Liver (tissue), 9 donors: ENCODE measurements around the gene MCM6. TPM values are rescaled to one million over a fixed set of nuclear protein-coding genes. Genes with fewer than 3 reads are reported as not detected.
"Not testable (repeated sequence)": the region's sequence is repeated elsewhere in the genome, so short reads cannot be mapped to it uniquely, and the experiment has no call there.

Source experiments
- DNase-seq: peaks from one replicate; pipeline ENCODE4 v3.0.0-alpha.2; 2017; ENCODE audit warnings: low spot score
- H3K27ac ChIP-seq, 2 donors: one replicate each; pipeline ENCODE4 v1.7.0; 2013; ENCODE audit warnings: inconsistent platforms in 2 of 2, low read length in 2 of 2, control low read depth in 1 of 2, low read depth in 1 of 2, mild to moderate bottlenecking in 1 of 2
- H3K27me3 ChIP-seq, 4 donors: one replicate each; pipeline versions ENCODE4 v1.6.1 to v1.7.0; 2013; ENCODE audit warnings: low read length in 3 of 4, inconsistent platforms in 1 of 4, mild to moderate bottlenecking in 1 of 4, moderate library complexity in 1 of 4; ENCODE audit not compliant: control insufficient read depth in 4 of 4, insufficient read depth in 4 of 4
- H3K36me3 ChIP-seq, 4 donors: one replicate each; pipeline versions ENCODE4 v1.6.1 to v1.7.0; 2013; ENCODE audit warnings: low read length in 3 of 4, mild to moderate bottlenecking in 3 of 4, low read depth in 1 of 4, moderate library complexity in 1 of 4; ENCODE audit not compliant: control insufficient read depth in 4 of 4, insufficient read depth in 3 of 4
- H3K4me1 ChIP-seq, 4 donors: one replicate each; pipeline versions ENCODE4 v1.6.1 to v1.7.0; 2013; ENCODE audit warnings: low read length in 3 of 4, mild to moderate bottlenecking in 3 of 4, moderate library complexity in 1 of 4; ENCODE audit not compliant: control insufficient read depth in 4 of 4, insufficient read depth in 4 of 4
- H3K4me3 ChIP-seq, 3 donors: one replicate each; pipeline versions ENCODE4 v1.6.1 to v1.7.0; 2013; ENCODE audit warnings: low read length in 3 of 3, control low read depth in 1 of 3, low read depth in 1 of 3, mild to moderate bottlenecking in 1 of 3
- H3K9ac ChIP-seq, 2 donors: one replicate each; pipeline ENCODE4 v1.7.0; 2013; ENCODE audit warnings: low read length in 2 of 2, mild to moderate bottlenecking in 2 of 2, moderate library complexity in 2 of 2, control low read depth in 1 of 2, low read depth in 1 of 2
- H3K9me3 ChIP-seq, 4 donors: one replicate each; pipeline versions ENCODE4 v1.6.1 to v1.7.0; 2013; ENCODE audit warnings: low read length in 3 of 4; ENCODE audit not compliant: control insufficient read depth in 4 of 4
- EGR1 ChIP-seq, 2 donors: IDR thresholded peaks; 2 replicates each; pipeline ENCODE4 v1.6.1; 2016 to 2018; ENCODE audit warnings: antibody characterized with exemption in 2 of 2, low read depth in 2 of 2
- FOXA1 ChIP-seq: IDR thresholded peaks from 2 replicates; pipeline ENCODE4 v1.6.1; 2016; ENCODE audit warnings: antibody characterized with exemption
- FOXA2 ChIP-seq: IDR thresholded peaks from 2 replicates; pipeline ENCODE4 v1.6.1; 2016; ENCODE audit warnings: antibody characterized with exemption
- HNF4A ChIP-seq, 2 donors: conservative IDR thresholded peaks; 2 replicates each; pipeline ENCODE4 v1.6.1; 2016; ENCODE audit warnings: antibody characterized with exemption in 2 of 2, mild to moderate bottlenecking in 2 of 2
- HNF4G ChIP-seq: IDR thresholded peaks from 2 replicates; pipeline ENCODE4 v1.6.1; 2016; ENCODE audit warnings: antibody characterized with exemption
- JUND ChIP-seq, 2 donors: IDR thresholded peaks; 2 replicates each; pipeline ENCODE4 v1.6.1; 2016; ENCODE audit warnings: antibody characterized with exemption in 2 of 2
- NR2F2 ChIP-seq: IDR thresholded peaks from 2 replicates; pipeline ENCODE4 v1.6.1; 2016; ENCODE audit warnings: antibody characterized with exemption
- RXRA ChIP-seq, 2 donors: IDR thresholded peaks; 2 replicates each; pipeline ENCODE4 v1.6.1; 2017 to 2018; ENCODE audit warnings: antibody characterized with exemption in 2 of 2, mild to moderate bottlenecking in 1 of 2
- SP1 ChIP-seq: IDR thresholded peaks from 2 replicates; pipeline ENCODE4 v1.6.1; 2018; ENCODE audit warnings: antibody characterized with exemption, mild to moderate bottlenecking
- TAF1 ChIP-seq: conservative IDR thresholded peaks from 2 replicates; pipeline ENCODE4 v1.6.1; 2016; ENCODE audit warnings: antibody characterized with exemption, mild to moderate bottlenecking
- YY1 ChIP-seq: IDR thresholded peaks from 2 replicates; pipeline ENCODE4 v1.6.1; 2016; ENCODE audit warnings: antibody characterized with exemption, mild to moderate bottlenecking
- WGBS: extraction: QIAGEN DNeasy Blood & Tissue Kit; methylation state at CpG from one replicate; pipeline ENCODE4 v1.1.7; 2013; 5-methylcytosine and 5-hydroxymethylcytosine counted together
- polyA plus RNA-seq, 2 donors: library from polyadenylated mRNA; stranded (reverse) in 1 of 2; unstranded in 1 of 2; fragments of 200-250 nt in 1 of 2; fragments of >200 nt in 1 of 2; fragmentation: Nextera tagmentation in 1 of 2; extraction: Ambion mirVana in 1 of 2; gene quantifications; one replicate each; pipeline versions ENCODE4 v1.2.1 to v1.2.3, GENCODE V29; 2013 to 2015
- total RNA-seq, 2 donors: library from RNA; depleted of rRNA; stranded (reverse); fragments of >200 nt; gene quantifications; one replicate each; pipeline ENCODE4 v1.2.3, GENCODE V29; 2014
- TF ChIP-seq, protein P1 (sequence below): fragments of 150-350 bp; IDR thresholded peaks from 2 replicates; pipeline ENCODE4 v1.5.1; 2017; ENCODE audit warnings: improper control_type of control experiment, low read depth, low read length; ENCODE audit not compliant: missing input control
- TF ChIP-seq, protein P2 (sequence below): IDR thresholded peaks from 2 replicates; pipeline ENCODE4 v1.6.1; 2016; ENCODE audit warnings: antibody characterized with exemption
- TF ChIP-seq, protein P3 (sequence below): IDR thresholded peaks from 2 replicates; pipeline ENCODE4 v1.6.1; 2016; ENCODE audit warnings: antibody characterized with exemption
- TF ChIP-seq, protein P4 (sequence below): IDR thresholded peaks from 2 replicates; pipeline ENCODE4 v1.6.1; 2016; ENCODE audit warnings: antibody characterized with exemption, mild to moderate bottlenecking
- TF ChIP-seq, protein P5 (sequence below): IDR thresholded peaks from 2 replicates; pipeline ENCODE4 v1.6.1; 2016; ENCODE audit warnings: antibody characterized with exemption
- donor health status: healthy.
- donor health status: healthy.
- donor health status: healthy.
- donor health status: healthy.
- donor health status: healthy.

MCM6 gene
- total and polyA plus RNA-seq, 4 donors: 1.8 to 35.7 (median 2.8) TPM

DNA sequence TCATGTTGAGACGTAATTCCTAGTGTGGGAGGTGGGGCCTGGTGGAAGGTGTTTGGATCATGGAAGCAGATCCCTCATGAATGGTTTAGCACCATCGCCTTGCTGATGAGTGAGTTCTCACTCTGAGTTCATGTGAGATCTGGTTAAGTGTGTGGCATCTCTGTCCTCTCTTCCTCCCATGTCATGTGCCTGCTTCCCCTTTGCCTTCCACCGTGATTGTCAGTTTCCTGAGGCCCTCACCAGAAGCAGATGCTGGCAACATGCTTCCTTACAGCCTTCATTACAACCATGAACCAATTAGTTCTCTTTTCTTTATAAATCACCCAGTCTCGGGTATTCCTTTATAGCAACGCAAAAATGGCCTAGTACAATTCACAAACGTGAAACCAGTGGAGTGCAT lies 14.6 kb upstream of the MCM6 start:
- Histone ChIP-seq H3K27ac (no peak overlapping the region), H3K4me3 (no peak overlapping the region), H3K36me3 (no peaks in the 10 kb centered on the region), H3K27me3 (peaks cover 0 to 2% (median 0%) of the 10 kb centered on the region in 4 donors), H3K9ac (no peak overlapping the region), H3K9me3 (no peaks in the 10 kb centered on the region), H3K4me1 (no peaks in the 10 kb centered on the region)
- WGBS: 75% methylated on average over 6 of the region's 6 CpGs
- TF ChIP-seq, protein P1, sequence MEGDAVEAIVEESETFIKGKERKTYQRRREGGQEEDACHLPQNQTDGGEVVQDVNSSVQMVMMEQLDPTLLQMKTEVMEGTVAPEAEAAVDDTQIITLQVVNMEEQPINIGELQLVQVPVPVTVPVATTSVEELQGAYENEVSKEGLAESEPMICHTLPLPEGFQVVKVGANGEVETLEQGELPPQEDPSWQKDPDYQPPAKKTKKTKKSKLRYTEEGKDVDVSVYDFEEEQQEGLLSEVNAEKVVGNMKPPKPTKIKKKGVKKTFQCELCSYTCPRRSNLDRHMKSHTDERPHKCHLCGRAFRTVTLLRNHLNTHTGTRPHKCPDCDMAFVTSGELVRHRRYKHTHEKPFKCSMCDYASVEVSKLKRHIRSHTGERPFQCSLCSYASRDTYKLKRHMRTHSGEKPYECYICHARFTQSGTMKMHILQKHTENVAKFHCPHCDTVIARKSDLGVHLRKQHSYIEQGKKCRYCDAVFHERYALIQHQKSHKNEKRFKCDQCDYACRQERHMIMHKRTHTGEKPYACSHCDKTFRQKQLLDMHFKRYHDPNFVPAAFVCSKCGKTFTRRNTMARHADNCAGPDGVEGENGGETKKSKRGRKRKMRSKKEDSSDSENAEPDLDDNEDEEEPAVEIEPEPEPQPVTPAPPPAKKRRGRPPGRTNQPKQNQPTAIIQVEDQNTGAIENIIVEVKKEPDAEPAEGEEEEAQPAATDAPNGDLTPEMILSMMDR: no peak
- TF ChIP-seq, protein P2, sequence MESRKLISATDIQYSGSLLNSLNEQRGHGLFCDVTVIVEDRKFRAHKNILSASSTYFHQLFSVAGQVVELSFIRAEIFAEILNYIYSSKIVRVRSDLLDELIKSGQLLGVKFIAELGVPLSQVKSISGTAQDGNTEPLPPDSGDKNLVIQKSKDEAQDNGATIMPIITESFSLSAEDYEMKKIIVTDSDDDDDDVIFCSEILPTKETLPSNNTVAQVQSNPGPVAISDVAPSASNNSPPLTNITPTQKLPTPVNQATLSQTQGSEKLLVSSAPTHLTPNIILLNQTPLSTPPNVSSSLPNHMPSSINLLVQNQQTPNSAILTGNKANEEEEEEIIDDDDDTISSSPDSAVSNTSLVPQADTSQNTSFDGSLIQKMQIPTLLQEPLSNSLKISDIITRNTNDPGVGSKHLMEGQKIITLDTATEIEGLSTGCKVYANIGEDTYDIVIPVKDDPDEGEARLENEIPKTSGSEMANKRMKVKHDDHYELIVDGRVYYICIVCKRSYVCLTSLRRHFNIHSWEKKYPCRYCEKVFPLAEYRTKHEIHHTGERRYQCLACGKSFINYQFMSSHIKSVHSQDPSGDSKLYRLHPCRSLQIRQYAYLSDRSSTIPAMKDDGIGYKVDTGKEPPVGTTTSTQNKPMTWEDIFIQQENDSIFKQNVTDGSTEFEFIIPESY: no peak
- TF ChIP-seq, protein P3, sequence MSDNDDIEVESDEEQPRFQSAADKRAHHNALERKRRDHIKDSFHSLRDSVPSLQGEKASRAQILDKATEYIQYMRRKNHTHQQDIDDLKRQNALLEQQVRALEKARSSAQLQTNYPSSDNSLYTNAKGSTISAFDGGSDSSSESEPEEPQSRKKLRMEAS: no peak
- no peak for TF ChIP-seq YY1
- TF ChIP-seq, protein P4, sequence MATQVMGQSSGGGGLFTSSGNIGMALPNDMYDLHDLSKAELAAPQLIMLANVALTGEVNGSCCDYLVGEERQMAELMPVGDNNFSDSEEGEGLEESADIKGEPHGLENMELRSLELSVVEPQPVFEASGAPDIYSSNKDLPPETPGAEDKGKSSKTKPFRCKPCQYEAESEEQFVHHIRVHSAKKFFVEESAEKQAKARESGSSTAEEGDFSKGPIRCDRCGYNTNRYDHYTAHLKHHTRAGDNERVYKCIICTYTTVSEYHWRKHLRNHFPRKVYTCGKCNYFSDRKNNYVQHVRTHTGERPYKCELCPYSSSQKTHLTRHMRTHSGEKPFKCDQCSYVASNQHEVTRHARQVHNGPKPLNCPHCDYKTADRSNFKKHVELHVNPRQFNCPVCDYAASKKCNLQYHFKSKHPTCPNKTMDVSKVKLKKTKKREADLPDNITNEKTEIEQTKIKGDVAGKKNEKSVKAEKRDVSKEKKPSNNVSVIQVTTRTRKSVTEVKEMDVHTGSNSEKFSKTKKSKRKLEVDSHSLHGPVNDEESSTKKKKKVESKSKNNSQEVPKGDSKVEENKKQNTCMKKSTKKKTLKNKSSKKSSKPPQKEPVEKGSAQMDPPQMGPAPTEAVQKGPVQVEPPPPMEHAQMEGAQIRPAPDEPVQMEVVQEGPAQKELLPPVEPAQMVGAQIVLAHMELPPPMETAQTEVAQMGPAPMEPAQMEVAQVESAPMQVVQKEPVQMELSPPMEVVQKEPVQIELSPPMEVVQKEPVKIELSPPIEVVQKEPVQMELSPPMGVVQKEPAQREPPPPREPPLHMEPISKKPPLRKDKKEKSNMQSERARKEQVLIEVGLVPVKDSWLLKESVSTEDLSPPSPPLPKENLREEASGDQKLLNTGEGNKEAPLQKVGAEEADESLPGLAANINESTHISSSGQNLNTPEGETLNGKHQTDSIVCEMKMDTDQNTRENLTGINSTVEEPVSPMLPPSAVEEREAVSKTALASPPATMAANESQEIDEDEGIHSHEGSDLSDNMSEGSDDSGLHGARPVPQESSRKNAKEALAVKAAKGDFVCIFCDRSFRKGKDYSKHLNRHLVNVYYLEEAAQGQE: no peak
- TF ChIP-seq FOXA2: no peak
- no peak for TF ChIP-seq SP1
- TF ChIP-seq HNF4A (conservative IDR thresholded peaks at IDR 0.05): no peak
- no peak for TF ChIP-seq HNF4G
- TF ChIP-seq RXRA (IDR thresholded peaks at IDR 0.05): no peak
- TF ChIP-seq TAF1: no peak
- no peak for TF ChIP-seq NR2F2
- no peak for TF ChIP-seq EGR1 (IDR thresholded peaks at IDR 0.05; ENCODE audit: low read depth in 2 of 2)
- TF ChIP-seq, protein P5, sequence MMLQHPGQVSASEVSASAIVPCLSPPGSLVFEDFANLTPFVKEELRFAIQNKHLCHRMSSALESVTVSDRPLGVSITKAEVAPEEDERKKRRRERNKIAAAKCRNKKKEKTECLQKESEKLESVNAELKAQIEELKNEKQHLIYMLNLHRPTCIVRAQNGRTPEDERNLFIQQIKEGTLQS: no peak
- no peak for TF ChIP-seq FOXA1
- DNase-seq: no peak

DNA sequence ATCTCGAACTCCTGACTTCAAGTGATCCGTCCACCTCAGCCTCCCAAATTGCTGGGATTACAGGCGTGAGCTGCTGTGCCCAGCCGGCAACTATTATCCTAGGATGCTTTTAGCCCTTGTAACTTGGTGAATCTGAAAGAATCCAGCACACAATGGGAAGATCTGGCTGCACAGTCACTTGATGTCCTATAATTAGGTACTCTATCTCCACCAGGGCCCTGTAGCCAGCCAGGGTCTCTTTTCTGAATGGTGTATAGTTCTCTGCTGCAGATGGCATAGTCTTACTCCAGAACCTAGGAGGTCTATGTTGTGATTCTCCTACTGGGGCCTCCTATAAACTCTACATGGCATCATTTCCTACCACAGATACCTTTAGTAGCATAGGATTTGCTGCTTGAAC lies 13.9 kb upstream of the MCM6 start:
- H3K9me3 ChIP-seq: no peaks in the 10 kb centered on the region
- peaks cover 0 to 2% (median 0%) of the 10 kb centered on the region in 4 donors for H3K27me3 ChIP-seq
- no peak overlapping the region for H3K4me3 ChIP-seq
- no peak overlapping the region for H3K27ac ChIP-seq
- H3K9ac ChIP-seq: no peak overlapping the region
- H3K4me1 ChIP-seq: no peaks in the 10 kb centered on the region
- 96% methylated on average over 4 of the region's 4 CpGs for WGBS
- no peak for TF ChIP-seq JUND (IDR thresholded peaks at IDR 0.05)
- TF ChIP-seq TAF1: no peak
- TF ChIP-seq, protein P5: no peak
- TF ChIP-seq FOXA1: no peak
- H3K36me3 ChIP-seq: no peaks in the 10 kb centered on the region
- DNase-seq: no peak

DNA sequence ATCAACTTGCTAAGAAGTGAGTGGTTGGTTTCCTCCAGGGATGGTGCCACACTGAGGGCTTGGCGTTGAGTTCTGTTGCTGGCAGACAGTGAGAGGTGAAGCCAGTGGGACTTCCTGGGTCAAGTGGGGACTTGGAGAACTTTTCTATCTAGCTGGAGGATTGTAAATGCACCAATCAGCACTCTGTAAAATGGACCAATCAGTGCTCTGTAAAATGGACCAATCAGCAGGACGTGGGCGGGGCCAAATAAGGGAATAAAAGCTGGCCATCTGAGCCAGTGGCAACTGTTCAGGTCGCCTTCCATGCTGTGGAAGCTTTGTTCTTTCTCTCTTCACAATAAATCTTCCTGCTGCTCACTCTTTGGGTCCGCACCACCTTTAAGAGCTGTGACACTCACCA lies 12.3 kb upstream of the MCM6 start:
- not testable (repeated sequence) for DNase-seq, H3K27ac ChIP-seq, H3K36me3 ChIP-seq, H3K9ac ChIP-seq, H3K27me3 ChIP-seq, H3K4me3 ChIP-seq, H3K9me3 ChIP-seq, H3K4me1 ChIP-seq
- 78% methylated on average over 5 of the region's 5 CpGs for WGBS
